IMR-90 (cell line): ENCODE data around the gene CCDC60.

ENCODE experiments used
- BHLHE40 ChIP-seq: fragments of 150-350 bp; IDR thresholded peaks from 2 replicates; pipeline ENCODE4 v1.6.1; 2016; ENCODE audit warnings: mild to moderate bottlenecking, low read depth, low read length
- CHD1 ChIP-seq: IDR thresholded peaks from 2 replicates; pipeline ENCODE4 v1.6.1; 2012; ENCODE audit warnings: low read depth, low read length, improper control_type of control experiment
- MAFK ChIP-seq: IDR thresholded peaks from 2 replicates; pipeline ENCODE4 v1.6.1; 2012; ENCODE audit warnings: low read depth, low read length, improper control_type of control experiment
- MXI1 ChIP-seq: IDR thresholded peaks from 2 replicates; pipeline ENCODE4 v1.6.1; 2012; ENCODE audit warnings: low read depth, mild to moderate bottlenecking, low read length, moderate library complexity, borderline replicate concordance
- POLR2A ChIP-seq: IDR thresholded peaks from 2 replicates; pipeline ENCODE4 v1.6.1; 2012; ENCODE audit warnings: mild to moderate bottlenecking, low read depth, low read length
- RAD21 ChIP-seq: IDR thresholded peaks from 2 replicates; pipeline ENCODE4 v1.6.1; 2012; ENCODE audit warnings: low read length, improper control_type of control experiment
- RFX5 ChIP-seq: IDR thresholded peaks from 2 replicates; pipeline ENCODE4 v1.8.0; 2012; ENCODE audit warnings: low read depth, mild to moderate bottlenecking, low read length, moderate library complexity
- SMC3 ChIP-seq: fragments of 150-350 bp; IDR thresholded peaks from 2 replicates; pipeline ENCODE4 v1.6.1; 2016; ENCODE audit warnings: low read depth, mild to moderate bottlenecking, antibody characterized with exemption, low read length, moderate library complexity
- TF ChIP-seq, protein P1 (sequence below): conservative IDR thresholded peaks from 2 replicates; pipeline ENCODE4 v1.5.1; 2012; ENCODE audit warnings: mild to moderate bottlenecking, low read depth, low read length, improper control_type of control experiment
- TF ChIP-seq, protein P2 (sequence below): fragments of 150-350 bp; IDR thresholded peaks from 2 replicates; pipeline ENCODE4 v1.6.1; 2017; ENCODE audit warnings: mild to moderate bottlenecking, antibody characterized with exemption, low read length, low read depth

- TF ChIP-seq SMC3 (no peak), RAD21 (no peak), CHD1 (no peak), MXI1 (no peak), POLR2A (no peak), BHLHE40 (no peak), MAFK (peak; percentile 98), RFX5 (no peak)
- TF ChIP-seq, protein P1, sequence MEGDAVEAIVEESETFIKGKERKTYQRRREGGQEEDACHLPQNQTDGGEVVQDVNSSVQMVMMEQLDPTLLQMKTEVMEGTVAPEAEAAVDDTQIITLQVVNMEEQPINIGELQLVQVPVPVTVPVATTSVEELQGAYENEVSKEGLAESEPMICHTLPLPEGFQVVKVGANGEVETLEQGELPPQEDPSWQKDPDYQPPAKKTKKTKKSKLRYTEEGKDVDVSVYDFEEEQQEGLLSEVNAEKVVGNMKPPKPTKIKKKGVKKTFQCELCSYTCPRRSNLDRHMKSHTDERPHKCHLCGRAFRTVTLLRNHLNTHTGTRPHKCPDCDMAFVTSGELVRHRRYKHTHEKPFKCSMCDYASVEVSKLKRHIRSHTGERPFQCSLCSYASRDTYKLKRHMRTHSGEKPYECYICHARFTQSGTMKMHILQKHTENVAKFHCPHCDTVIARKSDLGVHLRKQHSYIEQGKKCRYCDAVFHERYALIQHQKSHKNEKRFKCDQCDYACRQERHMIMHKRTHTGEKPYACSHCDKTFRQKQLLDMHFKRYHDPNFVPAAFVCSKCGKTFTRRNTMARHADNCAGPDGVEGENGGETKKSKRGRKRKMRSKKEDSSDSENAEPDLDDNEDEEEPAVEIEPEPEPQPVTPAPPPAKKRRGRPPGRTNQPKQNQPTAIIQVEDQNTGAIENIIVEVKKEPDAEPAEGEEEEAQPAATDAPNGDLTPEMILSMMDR, result no peak
- TF ChIP-seq, protein P2, sequence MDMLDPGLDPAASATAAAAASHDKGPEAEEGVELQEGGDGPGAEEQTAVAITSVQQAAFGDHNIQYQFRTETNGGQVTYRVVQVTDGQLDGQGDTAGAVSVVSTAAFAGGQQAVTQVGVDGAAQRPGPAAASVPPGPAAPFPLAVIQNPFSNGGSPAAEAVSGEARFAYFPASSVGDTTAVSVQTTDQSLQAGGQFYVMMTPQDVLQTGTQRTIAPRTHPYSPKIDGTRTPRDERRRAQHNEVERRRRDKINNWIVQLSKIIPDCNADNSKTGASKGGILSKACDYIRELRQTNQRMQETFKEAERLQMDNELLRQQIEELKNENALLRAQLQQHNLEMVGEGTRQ, result no peak
Measured at GRCh38 chr12:119457271-119457670, 122.7 kb downstream of the CCDC60 start.
